ENCODE data around the gene LARP4.

LARP4 gene

GRCh38 chr12:50507474-50507838 lies 106.8 kb downstream of the LARP4 start:
- DNase-seq (ENCODE audit: low read depth), result no peak
- in situ Hi-C loops (cut with HindIII; ENCODE audit: low sequenced_read_pairs), result no loop called here
- no peak overlapping the region for H3K4me3 ChIP-seq (ENCODE audit: low read depth, low read length)
- no peak for TF ChIP-seq CTCF (IDR thresholded peaks at IDR 0.05; ENCODE audit: low read depth, low read length, missing control alignments)

GRCh38 chr12:50507930-50508329 lies 107.2 kb downstream of the LARP4 start:
- in situ Hi-C loops (cut with HindIII; ENCODE audit: low sequenced_read_pairs), result no loop called here
- TF ChIP-seq CTCF (IDR thresholded peaks at IDR 0.05; ENCODE audit: low read depth, low read length, missing control alignments), result no peak
- no peak for DNase-seq (ENCODE audit: low read depth)
- H3K4me3 ChIP-seq (ENCODE audit: low read depth, low read length), result no peak overlapping the region

- TF ChIP-seq CTCF (IDR thresholded peaks at IDR 0.05; ENCODE audit: low read depth, low read length, missing control alignments), result no peak
- in situ Hi-C loops (cut with HindIII; ENCODE audit: low sequenced_read_pairs), result no loop called here
- DNase-seq (ENCODE audit: low read depth), result no peak
- H3K4me3 ChIP-seq (ENCODE audit: low read depth, low read length), result no peak overlapping the region
Measured at GRCh38 chr12:50508414-50508813, 107.7 kb downstream of the LARP4 start.

GRCh38 chr12:50508970-50509663 lies 108.4 kb downstream of the LARP4 start:
- no peak for TF ChIP-seq CTCF (IDR thresholded peaks at IDR 0.05; ENCODE audit: low read depth, low read length, missing control alignments)
- no peak overlapping the region for H3K4me3 ChIP-seq (ENCODE audit: low read depth, low read length)
- in situ Hi-C loops (cut with HindIII; ENCODE audit: low sequenced_read_pairs), result no loop called here
- no peak for DNase-seq (ENCODE audit: low read depth)

- no peak for TF ChIP-seq CTCF (IDR thresholded peaks at IDR 0.05; ENCODE audit: low read depth, low read length, missing control alignments)
- DNase-seq (ENCODE audit: low read depth), result no peak
- no peak overlapping the region for H3K4me3 ChIP-seq (ENCODE audit: low read depth, low read length)
- in situ Hi-C loops (cut with HindIII; ENCODE audit: low sequenced_read_pairs), result no loop called here
Measured at GRCh38 chr12:50514526-50515276, 114.0 kb downstream of the LARP4 start.

- in situ Hi-C loops (cut with HindIII; ENCODE audit: low sequenced_read_pairs), result no loop called here
- H3K4me3 ChIP-seq (ENCODE audit: low read depth, low read length), result no peak overlapping the region
- TF ChIP-seq CTCF (IDR thresholded peaks at IDR 0.05; ENCODE audit: low read depth, low read length, missing control alignments), result no peak
- DNase-seq (ENCODE audit: low read depth), result no peak
Measured at GRCh38 chr12:50515587-50515986, 114.9 kb downstream of the LARP4 start.

Data from astrocyte of the cerebellum (primary cell).